D721Med (cell line): ENCODE results near the gene SCP2.

Experiments
- DNase-seq: peaks from one replicate; pipeline ENCODE4 v3.0.0; 2011; ENCODE audit warnings: low spot score; ENCODE audit not compliant: insufficient read length
- FAIRE-seq: peaks from 2 replicates; lab custom pipeline; 2011; peaks lifted over from hg19 to GRCh38; lab: Jason Lieb, UNC
- TF ChIP-seq, protein P1 (sequence below): IDR thresholded peaks from 2 replicates; pipeline ENCODE4 v1.5.1; 2012; ENCODE audit warnings: mild to moderate bottlenecking, control low read depth; ENCODE audit not compliant: insufficient read depth; ENCODE audit errors: missing control alignments

SCP2 gene

DNA sequence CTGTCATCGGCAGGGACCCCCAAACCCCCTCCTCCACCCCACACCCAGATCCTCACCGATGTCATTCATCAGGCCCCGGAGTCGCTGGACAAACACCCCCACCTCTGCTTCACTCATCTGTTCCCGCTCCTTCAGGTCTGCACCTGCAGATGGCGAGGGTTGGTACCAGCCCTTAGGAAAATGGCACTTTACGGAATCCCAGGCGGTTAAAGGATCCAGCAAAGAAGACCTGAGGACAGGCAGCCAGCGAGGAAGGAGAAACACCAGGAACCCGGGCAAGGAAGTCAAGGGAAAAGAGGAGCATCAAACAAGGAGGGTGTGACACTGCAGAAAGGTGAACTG is 19.3 kb upstream of the SCP2 start:
- TF ChIP-seq, protein P1, sequence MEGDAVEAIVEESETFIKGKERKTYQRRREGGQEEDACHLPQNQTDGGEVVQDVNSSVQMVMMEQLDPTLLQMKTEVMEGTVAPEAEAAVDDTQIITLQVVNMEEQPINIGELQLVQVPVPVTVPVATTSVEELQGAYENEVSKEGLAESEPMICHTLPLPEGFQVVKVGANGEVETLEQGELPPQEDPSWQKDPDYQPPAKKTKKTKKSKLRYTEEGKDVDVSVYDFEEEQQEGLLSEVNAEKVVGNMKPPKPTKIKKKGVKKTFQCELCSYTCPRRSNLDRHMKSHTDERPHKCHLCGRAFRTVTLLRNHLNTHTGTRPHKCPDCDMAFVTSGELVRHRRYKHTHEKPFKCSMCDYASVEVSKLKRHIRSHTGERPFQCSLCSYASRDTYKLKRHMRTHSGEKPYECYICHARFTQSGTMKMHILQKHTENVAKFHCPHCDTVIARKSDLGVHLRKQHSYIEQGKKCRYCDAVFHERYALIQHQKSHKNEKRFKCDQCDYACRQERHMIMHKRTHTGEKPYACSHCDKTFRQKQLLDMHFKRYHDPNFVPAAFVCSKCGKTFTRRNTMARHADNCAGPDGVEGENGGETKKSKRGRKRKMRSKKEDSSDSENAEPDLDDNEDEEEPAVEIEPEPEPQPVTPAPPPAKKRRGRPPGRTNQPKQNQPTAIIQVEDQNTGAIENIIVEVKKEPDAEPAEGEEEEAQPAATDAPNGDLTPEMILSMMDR, result no peak
- no peak for DNase-seq
- no peak for FAIRE-seq

DNA sequence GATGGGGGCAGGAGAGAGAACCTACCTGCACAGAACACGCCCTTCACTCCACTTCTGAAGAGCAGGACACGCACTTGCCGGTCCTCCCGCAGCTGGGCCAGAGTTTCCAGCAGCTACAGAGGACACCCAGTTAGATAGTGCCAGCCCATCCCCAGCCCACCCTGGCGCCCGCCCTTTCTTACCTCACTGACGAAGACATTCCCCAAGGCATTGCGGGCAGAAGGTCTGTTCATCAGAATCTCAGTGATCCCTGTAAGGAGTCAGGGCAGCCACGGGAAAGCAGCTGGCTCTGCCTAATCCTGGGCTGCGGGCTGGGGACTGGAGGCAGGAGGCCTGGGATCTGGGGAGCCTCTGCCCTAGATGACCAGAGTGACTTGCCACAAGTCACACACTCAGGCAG is 15.5 kb upstream of the SCP2 start:
- TF ChIP-seq, protein P1, result no peak
- no peak for FAIRE-seq
- DNase-seq, result peak; percentile 64

- FAIRE-seq, result no peak
- TF ChIP-seq, protein P1, result no peak
- DNase-seq, result no peak
Observed at GRCh38 chr1:52913014-52913413, 14.1 kb upstream of the SCP2 start.

DNA sequence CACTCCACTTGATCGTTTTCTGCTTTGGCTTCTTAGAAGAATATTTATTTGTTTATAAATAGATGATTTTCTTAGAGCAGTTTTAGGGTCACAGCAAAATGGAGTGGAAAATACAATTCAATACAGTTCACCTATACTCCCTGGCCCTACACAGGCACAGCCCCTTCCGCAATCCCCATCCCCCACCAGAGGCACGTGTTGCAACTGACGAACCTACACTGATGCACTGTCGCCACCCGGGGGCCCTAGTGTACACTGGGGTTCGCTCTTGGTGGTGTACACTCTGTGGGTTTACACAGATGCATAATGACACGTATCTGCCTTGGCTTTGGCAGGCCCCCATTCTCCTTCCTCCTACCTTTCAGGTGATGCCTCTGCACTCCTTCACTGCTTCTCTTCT is 13.5 kb upstream of the SCP2 start:
- TF ChIP-seq, protein P1, result no peak
- FAIRE-seq, result no peak
- DNase-seq, result no peak

DNA sequence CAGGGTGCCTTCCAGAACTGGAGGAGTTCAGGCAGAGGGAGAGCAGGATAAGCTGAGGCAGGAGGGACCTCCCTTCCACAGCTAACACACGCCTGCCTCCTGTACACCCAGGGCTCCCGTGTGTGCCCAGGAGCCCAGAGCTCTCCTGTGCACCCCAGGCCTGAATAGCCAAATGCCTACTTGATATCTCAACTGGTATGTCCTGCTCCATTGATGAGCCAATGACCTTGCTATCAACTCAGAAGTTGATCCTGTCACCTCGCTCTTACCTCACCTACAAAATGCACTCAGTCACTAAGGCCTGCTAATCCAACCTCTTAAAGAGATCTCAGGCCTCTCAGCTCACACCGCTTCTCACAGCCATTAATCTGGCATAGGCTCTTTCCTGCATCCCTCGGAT is 12.6 kb upstream of the SCP2 start:
- FAIRE-seq, result no peak
- DNase-seq, result no peak
- TF ChIP-seq, protein P1, result no peak

DNA sequence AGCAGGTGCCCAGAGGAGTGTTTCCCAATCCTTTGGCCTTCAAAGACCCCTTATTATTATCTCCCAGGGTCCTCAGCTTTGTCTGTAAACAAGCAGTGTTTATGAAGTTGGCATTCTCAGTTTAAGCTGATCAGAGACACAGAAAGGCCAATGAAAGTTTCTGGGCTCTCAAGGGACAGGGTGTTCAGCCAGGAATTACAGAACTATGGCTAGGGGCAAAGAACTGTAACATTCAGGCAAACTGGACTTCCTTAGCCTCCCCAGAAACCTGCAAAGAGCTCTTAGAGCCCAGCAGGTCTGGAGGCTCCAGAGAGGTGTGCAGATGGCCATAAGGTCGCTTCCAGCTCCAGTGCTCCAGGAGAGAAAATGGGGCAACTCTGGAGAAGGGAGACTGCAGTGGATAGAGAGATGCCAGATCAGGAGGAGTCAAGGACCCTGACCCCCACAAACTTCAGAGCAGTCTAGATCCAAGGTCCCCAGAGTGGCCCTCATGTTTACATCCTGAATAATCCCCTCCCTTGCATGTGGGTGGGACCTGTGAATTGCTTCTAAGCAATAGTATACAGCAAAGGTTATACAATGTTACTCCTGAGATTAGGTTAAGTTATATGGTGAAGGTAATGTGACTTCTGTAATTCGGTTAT is 11.7 kb upstream of the SCP2 start:
- DNase-seq (no peak), FAIRE-seq (no peak)
- TF ChIP-seq, protein P1, result no peak

- no peak for DNase-seq
- FAIRE-seq, result no peak
- TF ChIP-seq, protein P1, result no peak
Observed at GRCh38 chr1:52915855-52916220, 11.2 kb upstream of the SCP2 start.
